HG03439 (cell line): ENCODE data around the gene COLGALT1.
"Not testable (repeated sequence)": the region's sequence is repeated elsewhere in the genome, so short reads cannot be mapped to it uniquely, and the experiment has no call there.

Experiments
- ATAC-seq: cut with Tn5 transposase; IDR thresholded peaks from one replicate; pipeline ENCODE4 v1.9.1; 2021; ENCODE audit warnings: mild to moderate bottlenecking, moderate library complexity; ENCODE audit not compliant: unreplicated experiment

The COLGALT1 gene

GRCh38 chr19:17556995-17557394, 1.5 kb downstream of the COLGALT1 start:
- ATAC-seq: no peak

- no peak for ATAC-seq
These were observed 2.0 kb downstream of the COLGALT1 start for GRCh38 chr19:17557466-17557865.

GRCh38 chr19:17560205-17560595, 4.8 kb downstream of the COLGALT1 start:
- ATAC-seq: no peak

- ATAC-seq: no peak
These were observed 6.6 kb downstream of the COLGALT1 start for GRCh38 chr19:17562097-17562496.

DNA sequence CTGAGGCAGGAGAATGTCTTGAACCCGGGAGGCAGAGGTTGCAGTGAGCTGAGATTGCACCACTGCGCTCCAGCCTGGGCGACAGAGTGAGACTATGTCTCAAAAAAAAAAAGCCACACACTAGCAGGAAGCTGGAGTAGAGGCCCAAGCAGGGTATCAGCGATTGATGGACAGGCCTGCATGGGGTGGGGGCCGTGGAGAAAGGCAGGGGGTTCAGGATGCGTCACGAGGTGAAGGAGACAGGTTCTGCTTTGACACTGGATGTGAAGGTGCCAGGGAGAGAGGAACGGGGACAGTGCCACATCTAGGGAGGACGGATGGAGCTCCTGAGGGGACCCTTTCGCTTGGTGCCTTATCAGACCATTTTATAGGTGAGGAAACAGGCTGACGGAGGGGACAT, 7.1 kb downstream of the COLGALT1 start:
- ATAC-seq: no peak

DNA sequence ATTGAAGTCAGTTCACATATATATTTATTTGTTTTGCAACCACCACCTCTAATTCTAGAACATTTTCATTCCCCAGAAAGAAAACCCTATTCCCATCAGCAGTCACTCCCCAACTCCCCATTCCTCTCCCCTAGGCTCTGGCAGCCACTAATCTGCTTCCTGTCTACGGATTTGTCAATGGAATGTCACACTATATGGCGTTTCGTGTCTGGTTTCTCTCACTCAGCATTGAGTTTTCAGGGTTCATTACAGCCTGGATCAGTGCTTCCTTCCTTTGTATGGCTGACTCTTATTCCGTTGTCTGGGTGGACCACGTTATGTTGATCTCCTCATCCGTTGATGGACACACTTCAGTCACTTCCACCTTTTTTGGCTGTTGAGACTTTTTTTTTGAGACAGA, 9.3 kb downstream of the COLGALT1 start:
- ATAC-seq: no peak

GRCh38 chr19:17565611-17566010, 10.2 kb downstream of the COLGALT1 start:
- ATAC-seq: no peak

DNA sequence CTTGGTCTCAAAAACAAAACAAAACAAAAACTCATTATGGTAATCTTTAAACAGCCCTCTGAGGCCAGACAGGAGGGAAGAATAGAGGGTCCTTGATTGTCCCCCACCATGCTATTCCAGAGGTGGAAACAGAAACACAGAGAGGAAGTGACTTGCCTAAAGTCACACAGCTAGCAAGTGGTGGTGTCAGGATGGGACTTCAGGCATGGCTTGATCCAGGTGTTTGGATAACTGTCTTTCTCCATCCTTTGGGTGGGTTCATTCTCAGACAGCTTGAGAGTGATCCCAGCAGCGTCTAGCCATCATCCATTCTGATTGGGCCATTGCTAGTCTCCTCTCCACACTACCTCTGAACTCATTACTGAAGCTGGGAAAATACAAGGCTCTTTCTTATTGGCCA, 12.5 kb downstream of the COLGALT1 start:
- ATAC-seq: no peak

GRCh38 chr19:17570291-17570690, 14.8 kb downstream of the COLGALT1 start:
- ATAC-seq: not testable (repeated sequence)

DNA sequence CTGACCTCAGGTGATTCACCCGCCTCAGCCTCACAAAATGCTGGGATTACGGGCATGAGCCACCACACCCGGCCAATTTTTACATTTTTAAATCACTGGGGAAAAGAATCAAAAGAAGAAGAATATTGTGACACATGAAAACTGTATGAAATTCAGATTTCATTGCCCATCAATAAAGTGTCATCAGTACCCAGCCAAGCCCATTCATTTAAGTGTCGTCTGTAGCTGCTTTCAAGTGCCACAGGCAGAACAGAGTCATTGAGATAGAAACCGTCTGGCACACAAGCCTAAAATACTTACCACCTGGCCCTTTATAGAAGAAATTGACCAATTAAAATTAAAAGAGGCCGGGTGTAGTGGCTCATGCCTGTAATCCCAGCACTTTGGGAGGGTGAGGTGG, 15.3 kb downstream of the COLGALT1 start:
- ATAC-seq: no peak

- ATAC-seq: no peak
These were observed 17.2 kb downstream of the COLGALT1 start for GRCh38 chr19:17572638-17573037.

- no peak for ATAC-seq
These were observed 20.7 kb downstream of the COLGALT1 start for GRCh38 chr19:17575871-17576757.

- ATAC-seq: no peak
These were observed 21.5 kb downstream of the COLGALT1 start for GRCh38 chr19:17576758-17577456.

DNA sequence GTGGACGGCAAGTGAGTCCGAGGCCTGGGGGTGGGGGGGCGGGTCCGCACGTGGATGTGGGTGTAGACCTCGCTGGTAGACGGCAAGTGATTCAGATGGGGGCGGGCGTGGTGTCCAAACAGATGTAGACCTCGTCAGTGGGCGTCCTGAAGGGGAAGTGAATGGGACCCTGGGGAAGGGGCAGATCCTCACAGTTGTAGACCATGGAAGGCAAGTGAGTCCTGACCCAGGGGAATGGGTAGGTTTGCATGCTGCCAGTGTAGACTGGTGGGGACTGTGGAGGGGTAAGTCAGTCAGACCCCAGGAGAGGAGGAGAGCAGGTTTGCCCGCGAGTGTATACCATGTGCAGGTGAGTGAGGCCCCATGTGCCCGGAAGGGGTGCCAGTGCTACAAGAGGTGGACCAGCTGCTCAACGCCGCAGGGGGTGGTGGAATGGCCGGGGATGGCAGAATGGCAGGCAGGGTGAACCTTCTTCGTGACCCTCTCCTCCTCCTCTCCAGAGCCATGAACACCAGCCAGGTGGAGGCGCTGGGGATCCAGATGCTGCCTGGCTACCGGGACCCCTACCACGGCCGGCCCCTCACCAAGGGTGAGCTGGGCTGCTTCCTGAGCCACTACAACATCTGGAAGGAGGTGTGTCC, 22.1 kb downstream of the COLGALT1 start:
- ATAC-seq: no peak

DNA sequence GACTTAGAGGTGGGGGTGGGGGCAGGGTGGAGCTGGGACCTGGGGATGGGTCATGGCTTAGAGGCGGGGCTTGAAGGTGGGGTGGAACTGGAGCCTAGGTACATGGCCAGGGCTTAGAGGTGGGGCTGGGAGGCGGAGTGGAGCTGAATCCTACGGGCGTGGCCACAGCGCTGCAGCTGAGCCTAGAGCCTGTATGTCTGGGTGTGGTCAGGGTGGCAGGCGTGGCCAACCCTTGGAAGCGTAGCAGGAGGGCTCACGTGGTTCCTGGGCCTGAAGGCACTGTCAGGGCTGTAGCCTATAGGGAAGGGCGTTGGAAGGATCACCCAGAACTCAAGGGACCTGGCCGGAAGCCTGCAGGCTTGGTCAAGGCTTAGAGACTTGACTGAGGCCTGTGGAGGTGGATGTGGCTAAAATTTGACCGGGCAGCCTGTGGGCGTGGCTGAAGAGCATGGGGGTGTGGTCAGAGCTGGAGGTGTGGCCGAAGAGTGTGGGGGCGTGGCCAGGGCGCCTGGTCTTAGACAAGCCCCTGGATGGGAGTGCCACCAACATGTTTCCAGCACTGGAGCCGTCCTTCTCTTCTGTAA, 24.3 kb downstream of the COLGALT1 start:
- ATAC-seq: peak; percentile 57

GRCh38 chr19:17580470-17581144, 25.2 kb downstream of the COLGALT1 start:
- ATAC-seq: no peak

GRCh38 chr19:17581211-17581874, 25.9 kb downstream of the COLGALT1 start:
- ATAC-seq: no peak

DNA sequence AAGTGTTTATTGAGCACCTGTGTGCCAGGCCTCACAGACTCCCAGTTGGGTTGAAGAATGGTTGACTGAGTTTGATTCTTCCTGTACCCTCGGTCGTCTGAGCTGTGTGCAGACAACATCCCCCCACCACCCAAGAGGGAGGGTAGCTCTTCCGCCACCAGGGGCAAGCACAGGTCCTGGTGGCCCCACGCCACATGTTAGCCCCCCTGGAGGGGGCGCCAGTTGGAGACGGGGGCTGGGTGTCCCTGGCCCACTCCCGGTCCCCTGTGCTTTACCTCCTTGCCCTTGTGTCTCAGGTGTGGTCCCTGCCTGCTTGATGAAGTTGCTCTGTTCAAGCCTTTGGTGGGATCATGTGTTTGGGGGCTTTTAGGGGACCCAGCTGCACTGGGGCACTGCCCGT, 27.2 kb downstream of the COLGALT1 start:
- no peak for ATAC-seq

- ATAC-seq: no peak
These were observed 28.7 kb downstream of the COLGALT1 start for GRCh38 chr19:17584132-17584531.

GRCh38 chr19:17585395-17585794, 29.9 kb downstream of the COLGALT1 start:
- not testable (repeated sequence) for ATAC-seq
